Neural progenitor cell (in vitro differentiated cells): Measurements from ENCODE around the gene RBP7.

Experiments used
- CTCF ChIP-seq: fragments of 200-600 bp; sonication (generic); IDR thresholded peaks from 2 replicates; pipeline ENCODE4 v1.5.1; 2017; ENCODE audit warnings: antibody characterized with exemption, mild to moderate bottlenecking
- EZH2 ChIP-seq: fragments of 200-600 bp; sonication (generic); IDR thresholded peaks from 2 replicates; pipeline ENCODE4 v1.6.1; 2017; ENCODE audit warnings: antibody characterized with exemption, mild to moderate bottlenecking, moderate library complexity
- EZH2phosphoT487 ChIP-seq: fragments of 200-600 bp; sonication (generic); IDR thresholded peaks from 2 replicates; pipeline ENCODE4 v1.6.1; 2017; ENCODE audit warnings: antibody characterized with exemption

- TF ChIP-seq CTCF (no peak), EZH2phosphoT487 (no peak), EZH2 (no peak)
These were observed 12.0 kb upstream of the RBP7 start for GRCh38 chr1:9985001-9985400.
